Neural cell (in vitro differentiated cells): ENCODE results near the gene SRGAP2B.
"Not testable (repeated sequence)": the region's sequence is repeated elsewhere in the genome, so short reads cannot be mapped to it uniquely, and the experiment has no call there.

Experiments used
- MXI1 ChIP-seq: fragments of 450-650 bp; conservative IDR thresholded peaks from 2 replicates; pipeline ENCODE4 v1.6.1; 2014; ENCODE audit warnings: antibody characterized with exemption, mild to moderate bottlenecking; ENCODE audit not compliant: poor library complexity, severe bottlenecking
- TF ChIP-seq, protein P1 (sequence below): fragments of 450-650 bp; IDR thresholded peaks from 2 replicates; pipeline ENCODE4 v1.5.1; 2014; ENCODE audit warnings: antibody characterized with exemption, mild to moderate bottlenecking, moderate library complexity; ENCODE audit not compliant: poor library complexity, severe bottlenecking

GRCh38 chr1:145115587-145116493 lies 20.7 kb upstream of the SRGAP2B start:
- TF ChIP-seq MXI1: not testable (repeated sequence)
- TF ChIP-seq, protein P1, sequence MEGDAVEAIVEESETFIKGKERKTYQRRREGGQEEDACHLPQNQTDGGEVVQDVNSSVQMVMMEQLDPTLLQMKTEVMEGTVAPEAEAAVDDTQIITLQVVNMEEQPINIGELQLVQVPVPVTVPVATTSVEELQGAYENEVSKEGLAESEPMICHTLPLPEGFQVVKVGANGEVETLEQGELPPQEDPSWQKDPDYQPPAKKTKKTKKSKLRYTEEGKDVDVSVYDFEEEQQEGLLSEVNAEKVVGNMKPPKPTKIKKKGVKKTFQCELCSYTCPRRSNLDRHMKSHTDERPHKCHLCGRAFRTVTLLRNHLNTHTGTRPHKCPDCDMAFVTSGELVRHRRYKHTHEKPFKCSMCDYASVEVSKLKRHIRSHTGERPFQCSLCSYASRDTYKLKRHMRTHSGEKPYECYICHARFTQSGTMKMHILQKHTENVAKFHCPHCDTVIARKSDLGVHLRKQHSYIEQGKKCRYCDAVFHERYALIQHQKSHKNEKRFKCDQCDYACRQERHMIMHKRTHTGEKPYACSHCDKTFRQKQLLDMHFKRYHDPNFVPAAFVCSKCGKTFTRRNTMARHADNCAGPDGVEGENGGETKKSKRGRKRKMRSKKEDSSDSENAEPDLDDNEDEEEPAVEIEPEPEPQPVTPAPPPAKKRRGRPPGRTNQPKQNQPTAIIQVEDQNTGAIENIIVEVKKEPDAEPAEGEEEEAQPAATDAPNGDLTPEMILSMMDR: not testable (repeated sequence)
